GM18870 (cell line): Measurements from ENCODE around the gene PLPP3.
A peak's percentile ranks its signal among the peaks of the same experiment; 100 is the strongest.

ENCODE experiments used
- ATAC-seq: cut with Tn5 transposase; IDR thresholded peaks from one replicate; pipeline ENCODE4 v1.9.1; 2021; ENCODE audit warnings: moderate library complexity; ENCODE audit not compliant: unreplicated experiment

The PLPP3 gene

DNA sequence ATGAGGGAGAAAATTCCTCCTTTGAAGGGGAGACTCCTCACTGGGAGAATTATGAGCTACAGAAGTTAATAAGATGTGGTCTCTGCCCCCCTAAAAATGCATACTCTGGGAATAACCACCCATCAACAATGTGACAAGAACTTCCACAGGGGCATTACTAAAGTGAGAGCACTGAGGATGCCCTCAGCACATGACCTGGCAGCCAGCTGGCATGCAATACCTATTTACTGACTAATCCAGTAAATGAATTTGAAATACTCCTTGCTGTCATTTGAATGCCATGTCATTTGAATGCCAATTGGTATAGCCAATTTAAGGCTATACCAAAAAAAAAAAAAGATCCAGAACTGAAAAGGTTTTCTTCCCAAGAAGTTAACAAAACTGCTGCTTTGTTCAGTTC, 30.8 kb downstream of the PLPP3 start:
- no peak for ATAC-seq

DNA sequence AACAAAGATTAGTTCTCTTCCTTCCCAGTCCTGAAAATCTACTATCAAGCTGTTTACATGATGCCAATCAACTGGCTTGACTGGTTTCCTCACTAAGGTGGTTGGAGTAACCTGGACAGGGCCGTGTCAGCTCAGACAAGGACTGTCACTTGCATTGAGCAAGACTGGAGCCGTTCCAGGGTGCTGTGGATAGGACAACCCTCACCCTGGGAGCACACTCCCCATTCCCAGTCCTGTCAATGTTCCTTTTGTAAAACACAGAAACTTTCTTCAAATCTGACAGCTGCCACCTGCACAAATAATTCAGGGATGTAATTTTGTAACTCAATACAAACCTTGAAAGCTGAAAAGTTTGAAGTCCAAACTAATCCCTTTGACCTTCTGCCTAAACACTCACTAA, 31.4 kb downstream of the PLPP3 start:
- ATAC-seq: no peak

DNA sequence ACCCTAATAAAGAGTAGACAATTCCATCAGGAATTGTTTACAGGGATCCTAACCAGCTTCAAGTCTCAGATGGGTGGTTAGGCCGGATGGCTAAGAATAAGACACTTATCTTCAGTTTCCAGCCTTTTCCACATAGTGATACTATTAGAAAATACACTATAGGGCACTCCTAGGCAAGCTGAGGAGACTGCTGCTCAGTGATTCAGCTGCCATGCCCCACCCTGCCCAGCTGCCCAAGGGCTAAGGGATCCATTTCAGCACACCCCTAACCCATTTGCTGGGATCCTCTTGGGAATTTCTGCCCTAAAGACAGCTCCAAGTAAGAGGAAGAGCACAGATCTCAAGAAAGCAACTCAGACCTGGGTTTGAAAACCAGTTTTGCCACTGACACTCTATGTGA, 31.9 kb downstream of the PLPP3 start:
- ATAC-seq: no peak

- ATAC-seq: no peak
Observed at GRCh38 chr1:56545711-56546110, 33.7 kb downstream of the PLPP3 start.

DNA sequence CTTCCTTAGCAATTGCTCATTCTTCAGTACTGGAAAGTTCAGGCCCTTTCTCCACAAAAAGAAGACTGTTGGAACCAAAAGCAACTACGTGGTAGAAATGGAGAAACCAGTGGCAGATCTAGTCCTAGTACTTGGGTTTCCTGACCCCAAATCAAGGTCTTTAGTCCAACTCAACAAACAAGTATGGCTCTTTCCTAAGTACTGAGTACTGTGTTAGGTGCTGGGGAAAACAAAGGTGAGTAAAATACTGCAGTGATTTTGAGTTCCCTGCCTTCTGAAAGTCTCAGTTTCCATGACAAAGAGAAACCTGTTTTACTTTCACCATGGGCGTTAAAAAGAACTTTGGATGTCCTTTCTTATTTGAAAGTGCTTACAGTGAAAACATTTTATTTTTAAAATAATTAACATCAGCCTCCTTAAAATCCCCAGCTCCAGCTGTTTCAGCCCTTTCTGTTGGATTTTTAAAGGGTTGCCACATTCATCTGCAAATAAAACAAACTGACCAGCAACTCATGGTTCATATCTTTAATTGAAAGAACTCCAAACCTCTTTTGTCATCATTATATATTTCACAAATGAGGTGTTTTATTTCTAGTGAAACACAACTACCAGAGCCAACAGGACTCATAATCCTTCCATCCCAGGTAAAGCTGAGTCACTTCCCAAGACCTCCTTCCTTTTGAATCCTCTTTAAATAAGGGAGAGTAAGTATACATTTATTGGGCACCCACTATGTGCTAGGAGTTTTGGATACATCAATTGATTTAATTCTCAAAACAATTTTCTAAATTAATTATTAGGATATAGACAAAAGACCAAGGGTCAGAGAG, 35.4 kb downstream of the PLPP3 start:
- no peak for ATAC-seq

DNA sequence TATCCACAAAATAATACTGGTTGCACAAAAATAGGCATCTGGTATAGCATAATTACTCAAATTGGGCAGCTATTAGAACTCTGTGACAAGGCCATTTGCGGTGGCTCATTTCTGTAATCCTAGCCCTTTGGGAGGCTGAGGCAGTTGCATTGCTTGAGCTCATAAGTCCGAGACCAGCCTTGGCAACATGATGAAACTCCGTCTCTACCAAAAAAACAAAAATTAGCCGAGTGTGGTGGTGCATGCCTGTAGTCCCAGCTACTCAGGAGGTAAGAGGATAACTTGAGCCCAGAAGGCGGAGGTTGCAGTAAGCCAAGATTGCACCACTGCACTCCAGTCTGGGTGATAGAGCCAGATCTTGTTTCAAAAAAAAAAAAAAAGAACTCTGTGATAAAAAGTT, 36.7 kb downstream of the PLPP3 start:
- ATAC-seq: no peak

DNA sequence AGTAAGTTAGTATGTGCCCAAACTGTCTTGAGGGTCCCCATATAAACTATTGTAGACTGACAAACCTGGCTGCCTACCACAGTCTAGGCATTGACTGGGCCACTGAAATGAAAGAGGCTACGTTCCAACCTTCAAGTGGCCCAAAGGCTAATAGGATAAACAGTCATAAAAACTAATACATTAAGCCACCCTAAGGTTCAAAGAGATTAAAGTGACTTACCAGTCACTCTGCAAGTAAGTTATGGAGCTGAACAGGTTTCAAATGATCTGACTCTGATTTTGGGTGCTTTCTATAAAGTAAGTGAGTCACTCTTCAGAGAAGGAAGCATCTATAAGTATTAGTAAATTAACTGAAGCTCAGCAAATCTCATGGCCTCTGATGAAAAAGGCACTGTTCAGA, 38.0 kb downstream of the PLPP3 start:
- ATAC-seq: no peak

DNA sequence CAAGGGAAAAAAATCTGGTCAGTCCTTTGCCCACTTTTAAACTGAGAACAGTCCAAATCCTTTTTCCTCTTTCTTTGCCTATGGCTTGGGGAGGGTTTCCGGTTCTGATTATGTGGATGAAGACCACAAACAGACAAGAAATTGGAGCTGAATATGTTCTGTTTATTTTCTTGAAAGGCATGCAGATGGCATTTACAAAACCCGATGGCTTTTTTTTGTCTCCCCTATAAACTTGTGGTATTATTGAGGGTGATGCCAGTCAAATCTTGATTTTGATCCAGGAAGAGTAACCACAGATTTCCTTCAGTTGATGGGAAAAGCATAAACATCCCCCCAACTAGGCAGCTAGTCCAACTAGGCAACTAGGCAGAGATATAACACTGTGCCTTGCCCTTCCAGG, 38.9 kb downstream of the PLPP3 start:
- ATAC-seq: no peak

DNA sequence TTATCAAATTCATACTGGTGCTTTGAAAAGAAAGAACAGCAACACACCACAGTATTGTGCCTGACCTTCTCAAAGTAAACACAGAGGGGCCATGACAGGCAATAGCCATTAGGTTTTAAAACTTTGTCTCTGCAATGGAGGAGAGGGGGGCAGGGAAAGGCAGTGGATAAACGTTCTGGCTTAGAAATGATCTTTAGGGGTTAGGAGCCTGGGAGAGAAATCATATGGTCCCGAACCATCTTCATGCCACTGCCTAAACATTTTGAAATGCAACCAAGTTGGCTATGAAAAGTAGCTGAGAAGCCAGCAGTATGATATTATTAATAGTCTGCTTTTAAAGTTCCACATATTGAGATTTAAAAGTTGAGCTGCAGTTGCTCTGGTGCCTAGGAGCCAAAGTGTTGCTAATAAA, 39.8 kb downstream of the PLPP3 start:
- ATAC-seq: no peak

GRCh38 chr1:56538532-56538931, 40.8 kb downstream of the PLPP3 start:
- ATAC-seq: no peak

DNA sequence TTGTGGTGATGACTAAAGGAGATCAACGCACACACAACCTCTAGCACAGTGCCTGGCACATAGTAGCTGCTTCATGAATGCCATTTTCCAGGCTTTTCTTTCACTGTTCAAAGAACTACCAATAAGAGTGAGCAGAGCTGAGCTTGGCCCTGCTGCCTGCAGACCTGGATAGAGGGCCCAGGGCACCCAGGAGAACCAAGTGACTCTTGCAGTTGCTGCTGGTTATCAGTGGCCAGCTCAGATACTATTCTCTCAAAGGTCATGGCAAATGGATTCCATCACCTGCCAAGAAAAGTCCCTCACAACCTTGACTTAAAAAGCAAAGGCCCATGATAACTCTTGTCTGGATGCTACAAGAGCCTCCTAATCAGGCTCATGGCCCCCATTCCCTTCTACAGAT, 41.7 kb downstream of the PLPP3 start:
- ATAC-seq: no peak

GRCh38 chr1:56535939-56536338, 43.4 kb downstream of the PLPP3 start:
- no peak for ATAC-seq

DNA sequence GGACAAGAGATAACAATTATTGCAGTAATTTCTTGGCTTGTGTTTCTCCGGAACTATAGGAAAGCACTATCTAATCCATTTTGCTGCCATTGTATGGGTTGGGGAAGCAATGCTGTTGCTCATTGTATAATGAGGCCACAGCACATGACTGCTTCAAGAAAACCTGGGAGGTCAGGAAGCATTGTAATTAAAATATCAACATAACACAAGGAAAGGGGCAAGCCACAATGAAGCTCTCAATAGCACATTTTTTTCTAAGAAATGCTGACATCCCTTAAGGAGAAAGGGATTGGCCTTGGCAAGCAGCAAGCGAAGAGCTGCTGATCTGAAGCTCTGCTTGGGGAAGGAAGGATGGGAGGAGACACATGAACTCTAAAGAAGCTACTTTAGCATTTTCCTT, 44.0 kb downstream of the PLPP3 start:
- no peak for ATAC-seq

- ATAC-seq: no peak
Observed at GRCh38 chr1:56534130-56534651, 45.2 kb downstream of the PLPP3 start.

GRCh38 chr1:56533621-56534020, 45.7 kb downstream of the PLPP3 start:
- peak; percentile 82 for ATAC-seq

DNA sequence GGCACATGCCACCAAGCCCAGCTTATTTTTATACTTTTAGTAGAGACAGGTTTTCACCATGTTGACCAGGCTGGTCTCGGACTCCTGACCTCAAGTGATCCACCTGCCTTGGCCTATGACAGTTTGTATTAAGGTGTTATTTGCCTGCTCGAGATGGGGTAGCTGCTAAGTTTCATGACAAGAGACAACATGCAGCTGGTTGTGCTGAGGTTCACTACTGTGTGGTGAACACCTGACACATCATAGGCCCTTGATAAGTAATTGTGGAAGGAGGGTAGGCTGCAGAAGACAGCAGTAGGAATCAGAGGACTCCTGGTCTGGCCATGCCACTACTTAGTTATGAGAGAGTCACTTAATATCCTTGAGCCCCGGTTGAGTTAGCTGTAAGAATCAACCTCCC, 46.2 kb downstream of the PLPP3 start:
- no peak for ATAC-seq

- no peak for ATAC-seq
Observed at GRCh38 chr1:56532350-56532683, 47.0 kb downstream of the PLPP3 start.

- ATAC-seq: no peak
Observed at GRCh38 chr1:56531624-56532349, 47.6 kb downstream of the PLPP3 start.

- no peak for ATAC-seq
Observed at GRCh38 chr1:56529801-56530200, 49.6 kb downstream of the PLPP3 start.

DNA sequence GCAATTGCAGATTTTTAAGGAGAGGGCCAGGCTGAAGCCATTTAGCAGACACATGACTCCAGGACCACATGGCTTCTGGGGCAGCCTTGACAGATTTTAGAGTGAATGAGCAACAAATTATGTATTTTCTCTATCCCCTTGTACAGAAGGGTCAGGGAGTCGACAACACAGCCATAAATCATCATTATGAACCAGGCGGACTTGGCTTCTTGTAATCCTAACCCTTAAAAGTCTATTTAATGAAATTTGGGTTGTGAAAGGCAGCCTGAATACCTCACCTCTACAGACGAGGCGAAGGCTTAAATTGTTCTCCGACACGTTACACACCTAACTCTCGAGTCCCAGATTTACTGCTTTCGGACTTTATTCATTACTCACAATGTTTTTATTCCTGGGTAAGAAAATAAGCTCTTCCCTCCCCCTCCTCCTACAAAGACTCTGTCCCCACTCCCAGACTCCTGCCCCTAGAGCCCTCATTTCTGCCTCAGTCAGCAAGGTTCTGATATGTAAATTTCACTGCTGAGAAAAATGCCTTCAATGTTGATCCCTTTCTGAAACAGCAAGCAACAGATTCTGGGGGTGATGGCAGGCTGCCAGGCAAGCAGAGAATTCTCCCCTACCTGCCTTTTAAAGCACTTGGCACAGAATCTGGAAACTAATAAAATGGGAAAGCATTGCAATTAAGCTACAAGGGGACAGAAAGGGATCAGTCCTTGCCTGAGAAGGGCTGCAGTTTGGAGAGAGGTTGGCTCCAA, 51.6 kb downstream of the PLPP3 start:
- ATAC-seq: no peak

GRCh38 chr1:56526571-56527174, 52.7 kb downstream of the PLPP3 start:
- peak; percentile 74 for ATAC-seq
